ENCODE measurements around the gene SLC27A3. TPM values are rescaled to one million over a fixed set of nuclear protein-coding genes. Genes with fewer than 3 reads are reported as not detected.
A peak's percentile ranks its signal among the peaks of the same experiment; 100 is the strongest.

The SLC27A3 gene
- total and polyA plus RNA-seq, 10 of the 15 experiments (the other 5 are each of a cell fraction or from before 2014, with no cell fraction given), result 2.6 to 18.1 (median 8.3) TPM

DNA sequence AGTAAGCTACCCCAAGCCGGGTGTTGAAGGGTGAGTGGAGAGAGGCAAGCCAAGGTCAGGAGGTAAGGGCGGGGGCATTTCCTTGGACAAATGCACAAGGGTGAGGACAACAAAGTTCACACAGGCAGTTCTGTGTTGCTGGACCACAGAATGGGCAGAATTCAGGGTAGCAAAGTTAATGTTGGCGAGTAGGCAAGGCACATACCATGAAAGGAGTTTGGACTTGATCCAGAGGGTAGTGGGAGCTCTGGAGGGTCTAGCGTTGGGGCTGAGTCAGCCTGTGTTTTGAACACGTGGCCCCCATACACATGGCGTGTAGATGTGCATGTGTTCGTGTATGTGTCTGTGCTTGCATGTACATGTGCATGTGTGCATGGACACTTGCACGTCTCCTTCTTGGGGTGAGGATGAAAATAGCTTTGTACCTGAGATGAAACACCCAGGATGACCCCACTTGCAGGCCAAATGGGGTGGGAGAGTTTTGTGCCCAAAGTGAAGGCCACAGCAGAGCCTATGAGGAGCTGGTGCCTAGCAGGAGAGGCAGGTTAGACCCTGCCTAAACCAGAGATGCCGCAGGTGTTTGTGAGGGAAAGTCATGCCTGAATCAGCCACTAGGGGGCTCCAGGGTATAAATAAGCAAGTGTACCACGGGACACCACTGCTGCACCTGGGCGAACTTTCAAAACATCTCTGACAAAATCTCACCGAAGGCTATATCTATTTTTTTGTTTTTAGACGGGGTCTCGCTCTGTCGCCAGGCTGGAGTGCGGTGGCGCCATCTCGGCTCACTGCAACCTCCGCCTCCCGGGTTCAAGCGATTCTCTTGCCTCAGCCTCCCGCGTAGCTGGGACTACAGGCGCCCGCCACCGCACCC is 21.8 kb downstream of the SLC27A3 start (continued):
- no peak for TF ChIP-seq POLR2AphosphoS2 (IDR thresholded peaks at IDR 0.05; ENCODE audit: low read depth, low read length)
- TF ChIP-seq MYC (IDR thresholded peaks at IDR 0.05; ENCODE audit: insufficient read depth, insufficient read length, insufficient replicate concordance, low read length, severe bottlenecking), result no peak
- no peak for TF ChIP-seq CBX5 (IDR thresholded peaks at IDR 0.05; ENCODE audit: low read depth)
- peak; percentile 93 for TF ChIP-seq SMC3 (IDR thresholded peaks at IDR 0.05; ENCODE audit: borderline replicate concordance, low read length)
- no peak for TF ChIP-seq STAT3 (IDR thresholded peaks at IDR 0.05; ENCODE audit: low read depth, low read length)
- no peak for TF ChIP-seq POU2F2 (IDR thresholded peaks at IDR 0.05; ENCODE audit: borderline replicate concordance, low read depth, low read length)
- no peak for TF ChIP-seq ASH2L (IDR thresholded peaks at IDR 0.05; ENCODE audit: borderline replicate concordance, low read depth)
- TF ChIP-seq NFIC (IDR thresholded peaks at IDR 0.05; ENCODE audit: low read depth, low read length), result no peak
- TF ChIP-seq POLR2AphosphoS5 (IDR thresholded peaks at IDR 0.05; ENCODE audit: low read length), result no peak
- TF ChIP-seq RCOR1 (conservative IDR thresholded peaks at IDR 0.05; ENCODE audit: low read depth, low read length), result no peak
- no peak for TF ChIP-seq ETV6 (conservative IDR thresholded peaks at IDR 0.05 in 1 of 2, IDR thresholded peaks at IDR 0.05 in 1 of 2; ENCODE audit: borderline replicate concordance in 1 of 2, low read depth in 1 of 2)
- peak; percentile 67; the same call in 1 of the 2 replicates for TF ChIP-seq TCF3 (IDR thresholded peaks at IDR 0.05; ENCODE audit: borderline replicate concordance, insufficient read depth, low read depth, low read length)
- TF ChIP-seq, protein P1, sequence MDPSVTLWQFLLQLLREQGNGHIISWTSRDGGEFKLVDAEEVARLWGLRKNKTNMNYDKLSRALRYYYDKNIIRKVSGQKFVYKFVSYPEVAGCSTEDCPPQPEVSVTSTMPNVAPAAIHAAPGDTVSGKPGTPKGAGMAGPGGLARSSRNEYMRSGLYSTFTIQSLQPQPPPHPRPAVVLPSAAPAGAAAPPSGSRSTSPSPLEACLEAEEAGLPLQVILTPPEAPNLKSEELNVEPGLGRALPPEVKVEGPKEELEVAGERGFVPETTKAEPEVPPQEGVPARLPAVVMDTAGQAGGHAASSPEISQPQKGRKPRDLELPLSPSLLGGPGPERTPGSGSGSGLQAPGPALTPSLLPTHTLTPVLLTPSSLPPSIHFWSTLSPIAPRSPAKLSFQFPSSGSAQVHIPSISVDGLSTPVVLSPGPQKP (IDR thresholded peaks at IDR 0.05; ENCODE audit: low read depth, low read length), result no peak
- TF ChIP-seq, protein P2, sequence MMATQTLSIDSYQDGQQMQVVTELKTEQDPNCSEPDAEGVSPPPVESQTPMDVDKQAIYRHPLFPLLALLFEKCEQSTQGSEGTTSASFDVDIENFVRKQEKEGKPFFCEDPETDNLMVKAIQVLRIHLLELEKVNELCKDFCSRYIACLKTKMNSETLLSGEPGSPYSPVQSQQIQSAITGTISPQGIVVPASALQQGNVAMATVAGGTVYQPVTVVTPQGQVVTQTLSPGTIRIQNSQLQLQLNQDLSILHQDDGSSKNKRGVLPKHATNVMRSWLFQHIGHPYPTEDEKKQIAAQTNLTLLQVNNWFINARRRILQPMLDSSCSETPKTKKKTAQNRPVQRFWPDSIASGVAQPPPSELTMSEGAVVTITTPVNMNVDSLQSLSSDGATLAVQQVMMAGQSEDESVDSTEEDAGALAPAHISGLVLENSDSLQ (IDR thresholded peaks at IDR 0.05), result no peak
- TF ChIP-seq, protein P3, sequence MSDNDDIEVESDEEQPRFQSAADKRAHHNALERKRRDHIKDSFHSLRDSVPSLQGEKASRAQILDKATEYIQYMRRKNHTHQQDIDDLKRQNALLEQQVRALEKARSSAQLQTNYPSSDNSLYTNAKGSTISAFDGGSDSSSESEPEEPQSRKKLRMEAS (IDR thresholded peaks at IDR 0.05; ENCODE audit: low read depth, low read length), result no peak; the same call in 1 of the 2 replicates
- 0 out of 2 replicates have a peak, but pooled peaks have one; percentile 38 for TF ChIP-seq SMARCA5 (IDR thresholded peaks at IDR 0.05)
- no peak for TF ChIP-seq CREM (IDR thresholded peaks at IDR 0.05; ENCODE audit: low read depth)
- no peak for TF ChIP-seq STAT1 (conservative IDR thresholded peaks at IDR 0.05)
- TF ChIP-seq KLF5 (IDR thresholded peaks at IDR 0.05; ENCODE audit: partially characterized antibody), result no peak
- TF ChIP-seq SMAD1 (IDR thresholded peaks at IDR 0.05; ENCODE audit: low read depth, partially characterized antibody), result no peak
- no peak for TF ChIP-seq ZNF217 (IDR thresholded peaks at IDR 0.05)
- TF ChIP-seq GATAD2B (conservative IDR thresholded peaks at IDR 0.05; ENCODE audit: low read depth), result no peak
- TF ChIP-seq IRF4 (IDR thresholded peaks at IDR 0.05; ENCODE audit: low read depth, low read length), result no peak
- no peak for TF ChIP-seq ATF7 (IDR thresholded peaks at IDR 0.05; ENCODE audit: low read depth)
- TF ChIP-seq FOS (IDR thresholded peaks at IDR 0.05; ENCODE audit: borderline replicate concordance, extremely low read depth, insufficient read length), result no peak
- TF ChIP-seq CHD2 (IDR thresholded peaks at IDR 0.05; ENCODE audit: borderline replicate concordance, low read depth, low read length), result no peak
- no peak for TF ChIP-seq KDM1A (IDR thresholded peaks at IDR 0.05; ENCODE audit: borderline replicate concordance)
- peak; percentile 77 for TF ChIP-seq TCF12 (IDR thresholded peaks at IDR 0.05; ENCODE audit: low read depth, low read length)
- TF ChIP-seq ZBED1 (IDR thresholded peaks at IDR 0.05; ENCODE audit: borderline replicate concordance), result no peak

Data from GM12878 (cell line).